ENCODE data around the gene CAT.

The CAT gene

GRCh38 chr11:34507610-34508009, 68.9 kb downstream of the CAT start:
- Histone ChIP-seq H2AFZ (ENCODE audit: low read depth, low read length, severe bottlenecking) (no peak overlapping the region), H3K27me3 (ENCODE audit: low read length) (no peaks in the 10 kb centered on the region), H3F3A (ENCODE audit: insufficient read depth) (no peaks in the 10 kb centered on the region), H3K27ac (ENCODE audit: low read depth, low read length) (no peak overlapping the region), H4K20me1 (ENCODE audit: low read depth, low read length) (no peaks in the 10 kb centered on the region), H3K4me2 (ENCODE audit: low read depth, low read length, poor library complexity, severe bottlenecking) (no peak overlapping the region), H3K36me3 (ENCODE audit: low read length) (no peaks in the 10 kb centered on the region), H3K4me3 (ENCODE audit: insufficient read depth, low read length, poor library complexity, severe bottlenecking) (no peak overlapping the region), H3K9ac (ENCODE audit: low read length) (no peak overlapping the region), H3K79me2 (ENCODE audit: insufficient read depth, low read length) (no peaks in the 10 kb centered on the region), H3K9me2 (replicated peaks; ENCODE audit: insufficient read depth, low read length) (no peaks in the 10 kb centered on the region), H3K9me3 (ENCODE audit: insufficient read depth, low read length) (no peaks in the 10 kb centered on the region)
- TF ChIP-seq CTCF (IDR thresholded peaks at IDR 0.05; ENCODE audit: insufficient read depth, low read length, poor library complexity, severe bottlenecking) (no peak), EZH2phosphoT487 (conservative IDR thresholded peaks at IDR 0.05; ENCODE audit: low read length) (no peak)

GRCh38 chr11:34508524-34508923, 69.8 kb downstream of the CAT start:
- Histone ChIP-seq H3K4me3 (ENCODE audit: insufficient read depth, low read length, poor library complexity, severe bottlenecking) (no peak overlapping the region), H3K9me2 (replicated peaks; ENCODE audit: insufficient read depth, low read length) (no peaks in the 10 kb centered on the region), H3K4me2 (ENCODE audit: low read depth, low read length, poor library complexity, severe bottlenecking) (no peak overlapping the region), H3K79me2 (ENCODE audit: insufficient read depth, low read length) (no peaks in the 10 kb centered on the region), H3K9ac (ENCODE audit: low read length) (no peak overlapping the region), H3K27me3 (ENCODE audit: low read length) (no peaks in the 10 kb centered on the region), H3K9me3 (ENCODE audit: insufficient read depth, low read length) (no peaks in the 10 kb centered on the region), H4K20me1 (ENCODE audit: low read depth, low read length) (no peaks in the 10 kb centered on the region), H3K27ac (ENCODE audit: low read depth, low read length) (no peak overlapping the region), H3K36me3 (ENCODE audit: low read length) (no peaks in the 10 kb centered on the region), H3F3A (ENCODE audit: insufficient read depth) (no peaks in the 10 kb centered on the region), H2AFZ (ENCODE audit: low read depth, low read length, severe bottlenecking) (no peak overlapping the region)
- TF ChIP-seq CTCF (IDR thresholded peaks at IDR 0.05; ENCODE audit: insufficient read depth, low read length, poor library complexity, severe bottlenecking): no peak
- TF ChIP-seq EZH2phosphoT487 (conservative IDR thresholded peaks at IDR 0.05; ENCODE audit: low read length): no peak

- no peak for TF ChIP-seq CTCF (IDR thresholded peaks at IDR 0.05; ENCODE audit: insufficient read depth, low read length, poor library complexity, severe bottlenecking)
- no peak for TF ChIP-seq EZH2phosphoT487 (conservative IDR thresholded peaks at IDR 0.05; ENCODE audit: low read length)
- no peaks in the 10 kb centered on the region for H3K36me3 ChIP-seq (ENCODE audit: low read length)
- no peaks in the 10 kb centered on the region for H3K9me3 ChIP-seq (ENCODE audit: insufficient read depth, low read length)
- H3K4me3 ChIP-seq (ENCODE audit: insufficient read depth, low read length, poor library complexity, severe bottlenecking): no peak overlapping the region
- no peak overlapping the region for H3K4me2 ChIP-seq (ENCODE audit: low read depth, low read length, poor library complexity, severe bottlenecking)
- no peaks in the 10 kb centered on the region for H3F3A ChIP-seq (ENCODE audit: insufficient read depth)
- no peaks in the 10 kb centered on the region for H3K27me3 ChIP-seq (ENCODE audit: low read length)
- no peaks in the 10 kb centered on the region for H3K79me2 ChIP-seq (ENCODE audit: insufficient read depth, low read length)
- no peak overlapping the region for H3K27ac ChIP-seq (ENCODE audit: low read depth, low read length)
- H3K9ac ChIP-seq (ENCODE audit: low read length): no peak overlapping the region
- H4K20me1 ChIP-seq (ENCODE audit: low read depth, low read length): no peaks in the 10 kb centered on the region
- no peaks in the 10 kb centered on the region for H3K9me2 ChIP-seq (replicated peaks; ENCODE audit: insufficient read depth, low read length)
- no peak overlapping the region for H2AFZ ChIP-seq (ENCODE audit: low read depth, low read length, severe bottlenecking)
These were observed 70.7 kb downstream of the CAT start for GRCh38 chr11:34509336-34509876.
